Stimulated activated CD8-positive, alpha-beta memory T cell treated with anti-CD3 and anti-CD28 coated beads, Interleukin-7, amount 100 ng/mL, for 24 hours (primary cell): ENCODE data around the gene ZGPAT.
"Not testable (repeated sequence)": the region's sequence is repeated elsewhere in the genome, so short reads cannot be mapped to it uniquely, and the experiment has no call there.

Experiments
- DNase-seq: peaks from one replicate; pipeline ENCODE4 v3.0.0-alpha.2; 2020; ENCODE audit warnings: low read depth

The ZGPAT gene

DNA sequence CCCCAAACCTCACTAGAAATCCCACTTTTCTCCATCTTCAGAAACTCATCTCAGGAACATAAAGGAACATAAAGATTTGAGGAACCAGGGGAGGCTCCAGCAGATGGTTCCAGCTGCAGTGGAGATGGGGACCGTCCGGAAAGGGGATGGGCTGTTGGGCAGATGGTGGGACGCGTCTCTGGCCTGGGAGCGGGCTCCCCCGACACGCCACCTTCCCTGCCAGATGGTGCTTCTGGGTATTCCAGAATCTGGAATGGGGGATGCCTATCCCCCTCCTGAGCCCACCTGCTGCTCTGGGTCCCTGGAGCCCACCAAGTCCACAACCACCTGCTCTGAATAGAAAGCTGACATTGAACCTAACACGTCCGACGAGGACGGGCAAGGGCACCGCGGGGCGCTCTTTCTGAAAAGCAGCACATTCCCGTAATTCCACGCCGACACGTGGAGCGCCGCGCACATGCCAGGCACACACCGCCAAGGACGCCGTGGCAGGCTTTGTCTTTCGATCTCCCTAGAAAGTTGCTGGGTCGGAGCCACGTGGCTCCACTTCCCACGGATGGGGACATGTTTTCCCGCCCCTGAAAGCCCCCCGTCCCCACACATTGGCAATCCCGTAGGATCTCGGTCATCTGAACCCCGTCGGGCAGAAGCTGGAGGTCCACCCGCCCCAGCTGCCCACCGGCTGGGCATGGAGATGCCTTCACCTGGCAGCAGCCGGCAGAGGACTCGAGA is 59.0 kb downstream of the ZGPAT start:
- DNase-seq: no peak

DNA sequence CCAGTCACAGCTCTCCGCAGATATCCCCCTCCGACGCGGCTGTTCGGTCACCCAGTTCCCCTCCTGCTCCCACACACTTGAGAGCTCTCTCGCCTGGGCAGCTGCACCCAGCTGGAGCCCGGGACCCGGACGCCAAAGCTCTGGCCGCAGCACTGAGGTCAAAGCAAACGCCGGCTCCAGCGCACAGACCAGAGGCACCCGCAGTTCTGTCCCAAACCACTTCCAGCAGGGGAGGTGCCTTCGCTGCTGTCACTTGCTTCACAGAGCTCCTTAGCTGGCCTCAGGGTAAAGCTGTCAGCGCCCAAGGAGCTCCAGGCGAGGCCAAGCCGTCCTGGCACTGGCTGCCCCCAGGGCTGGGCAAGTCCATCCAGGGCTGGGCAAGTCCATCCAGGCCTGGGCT is 59.6 kb downstream of the ZGPAT start:
- DNase-seq: no peak

DNA sequence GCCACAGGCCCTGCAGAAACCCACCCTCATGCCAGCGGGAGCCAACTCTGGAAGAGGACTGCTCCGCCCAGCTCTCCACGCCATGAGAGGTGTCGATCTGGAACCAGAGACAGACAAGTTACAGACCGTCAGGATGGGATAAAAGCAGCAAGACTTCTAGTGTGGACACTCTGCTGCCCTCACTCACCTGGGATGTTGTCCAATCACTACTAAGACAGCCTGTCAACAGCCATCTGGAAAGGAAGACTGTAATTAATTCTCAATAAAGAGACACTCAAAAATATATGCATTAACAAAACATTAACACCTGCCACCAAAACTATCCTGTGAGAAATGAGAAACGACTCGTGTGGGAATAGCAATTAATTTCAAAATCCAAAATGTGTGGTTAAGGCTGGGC is 60.0 kb downstream of the ZGPAT start:
- no peak for DNase-seq

DNA sequence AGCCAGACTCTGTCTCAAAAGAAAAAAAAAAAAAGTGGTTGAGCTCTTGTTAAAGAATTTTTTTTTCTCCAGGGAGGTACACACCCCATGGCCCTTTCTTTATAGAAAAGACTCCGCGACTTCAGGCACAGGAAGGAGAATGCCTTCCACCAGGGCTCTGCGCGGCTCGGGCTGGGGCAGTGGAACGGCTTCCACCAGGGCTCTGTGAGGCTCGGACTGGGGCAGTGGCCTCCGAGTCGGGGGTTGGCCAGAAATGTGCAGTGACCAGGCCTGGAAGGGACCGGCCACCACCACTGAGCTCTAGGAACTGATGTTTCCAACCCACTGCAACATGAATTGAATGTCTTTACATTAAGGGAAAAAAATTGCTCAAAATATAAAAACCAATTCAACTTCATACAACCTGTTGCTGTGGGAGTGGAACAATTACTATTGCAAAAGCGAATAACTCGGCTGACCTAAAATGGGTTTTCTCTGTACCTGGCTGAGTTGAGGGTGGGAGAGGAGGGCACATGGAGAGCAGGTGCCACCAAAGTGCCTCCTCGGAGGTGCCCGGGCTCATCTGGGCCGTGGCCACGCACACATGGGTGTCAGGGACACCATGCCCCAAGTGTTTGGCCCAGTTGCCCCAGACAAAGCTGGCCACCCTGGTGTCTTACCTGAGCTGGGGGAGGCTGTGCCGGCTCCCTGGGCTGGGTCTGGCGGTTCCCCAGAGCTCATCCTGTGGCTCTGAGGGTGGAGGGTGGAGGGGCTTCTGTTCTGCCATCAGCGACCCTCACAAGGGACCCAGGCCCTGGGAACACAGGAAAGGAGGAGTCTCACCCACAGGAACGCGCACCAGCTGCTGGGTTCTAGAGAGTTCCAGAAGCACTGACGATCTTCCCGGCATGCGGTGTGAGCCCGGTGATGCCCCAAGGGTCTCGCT is 61.0 kb downstream of the ZGPAT start:
- no peak for DNase-seq

DNA sequence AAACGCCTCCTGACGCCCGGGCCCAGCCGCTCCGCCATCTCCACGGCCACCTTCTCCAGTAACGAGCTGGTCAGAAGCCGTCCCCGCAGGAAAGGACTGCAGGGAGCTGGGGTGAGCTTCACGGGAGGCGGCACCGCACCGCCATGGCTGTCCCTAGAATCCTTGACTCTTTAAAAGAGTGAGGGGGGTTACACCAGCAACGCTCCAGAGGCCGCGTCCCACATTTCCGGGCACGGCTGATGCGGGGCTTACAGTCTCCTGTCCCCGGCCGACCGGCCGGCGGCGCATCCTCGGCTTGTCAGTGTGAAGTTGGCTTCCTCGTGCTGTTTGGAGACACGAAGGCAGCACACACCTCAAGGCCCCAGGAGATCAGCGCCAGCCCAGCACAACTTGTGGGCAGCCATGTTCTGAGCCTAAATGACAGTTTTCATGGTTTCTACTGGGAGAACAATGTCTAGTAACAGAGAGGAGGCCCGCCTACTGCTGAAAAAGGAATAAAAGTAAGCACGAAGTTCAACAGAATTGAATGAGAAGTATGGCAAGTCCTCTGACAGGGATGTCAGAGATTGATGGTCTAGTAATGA is 62.1 kb downstream of the ZGPAT start:
- DNase-seq: no peak

DNA sequence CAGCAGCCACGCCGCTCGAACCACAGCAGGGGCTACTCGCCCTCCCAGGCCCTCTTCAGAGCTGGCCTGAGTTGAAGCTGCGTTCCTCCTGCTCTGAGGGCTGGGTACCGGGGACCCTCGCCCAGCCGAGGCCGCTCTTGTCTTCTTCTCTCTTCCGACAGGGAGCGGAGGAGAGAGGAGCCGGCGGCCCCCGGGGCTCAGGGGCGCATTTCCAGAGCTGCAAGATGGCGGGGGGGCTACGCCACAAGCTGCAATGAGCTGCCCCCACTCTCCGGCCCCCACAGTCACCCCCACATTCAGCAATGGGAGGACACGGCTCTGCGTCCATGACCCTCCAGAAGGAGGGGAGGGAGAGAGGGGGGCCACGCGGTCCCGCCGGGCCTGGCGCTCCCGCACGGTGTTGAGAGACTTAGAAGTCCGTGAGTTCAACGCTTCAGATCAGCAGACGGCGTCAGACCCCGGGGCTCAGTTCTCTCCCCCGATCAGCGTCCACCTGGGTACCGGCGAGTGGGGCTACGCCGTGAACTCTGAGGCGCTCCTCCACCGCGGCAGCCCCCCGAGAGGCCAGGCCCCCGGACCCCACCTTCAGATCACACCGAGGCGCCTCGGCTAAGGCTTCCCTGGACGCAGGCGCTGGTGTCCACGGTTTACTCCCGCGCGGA is 63.3 kb downstream of the ZGPAT start:
- no peak for DNase-seq

DNA sequence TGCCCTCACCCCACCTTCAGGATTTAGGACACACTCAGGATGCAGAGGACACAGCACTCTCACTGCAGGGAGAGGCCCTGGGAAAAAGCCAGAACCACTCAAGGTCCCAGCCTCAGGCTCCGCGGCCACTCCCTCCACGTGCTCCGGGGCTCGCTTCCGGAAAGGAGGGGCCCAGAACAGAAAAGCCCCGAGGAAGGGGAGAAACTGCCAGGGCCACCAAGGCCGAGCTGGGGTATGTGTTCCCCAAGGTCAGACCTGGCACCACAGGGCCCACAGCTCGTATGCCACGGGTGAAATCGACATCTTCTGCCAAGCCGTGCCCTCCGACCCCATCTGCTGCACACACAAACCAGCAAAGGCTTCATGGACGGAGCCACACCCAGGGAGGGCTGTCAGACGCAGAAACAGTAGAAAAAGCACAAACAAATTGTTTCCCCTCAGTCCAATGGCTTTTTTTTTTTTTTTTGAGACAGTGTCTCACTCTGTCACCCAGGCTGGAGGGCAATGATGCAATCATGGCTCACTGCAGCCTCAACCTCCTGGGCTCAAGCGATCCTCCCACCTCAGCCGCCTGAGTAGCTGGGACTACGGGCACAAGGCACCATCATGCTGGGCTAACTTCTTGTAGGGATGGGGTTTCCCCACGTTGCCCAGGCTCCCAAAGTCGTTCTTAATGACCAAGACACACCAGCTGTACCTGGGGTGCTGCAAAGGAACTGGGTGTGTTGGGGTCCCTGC is 65.1 kb downstream of the ZGPAT start:
- DNase-seq: no peak

DNA sequence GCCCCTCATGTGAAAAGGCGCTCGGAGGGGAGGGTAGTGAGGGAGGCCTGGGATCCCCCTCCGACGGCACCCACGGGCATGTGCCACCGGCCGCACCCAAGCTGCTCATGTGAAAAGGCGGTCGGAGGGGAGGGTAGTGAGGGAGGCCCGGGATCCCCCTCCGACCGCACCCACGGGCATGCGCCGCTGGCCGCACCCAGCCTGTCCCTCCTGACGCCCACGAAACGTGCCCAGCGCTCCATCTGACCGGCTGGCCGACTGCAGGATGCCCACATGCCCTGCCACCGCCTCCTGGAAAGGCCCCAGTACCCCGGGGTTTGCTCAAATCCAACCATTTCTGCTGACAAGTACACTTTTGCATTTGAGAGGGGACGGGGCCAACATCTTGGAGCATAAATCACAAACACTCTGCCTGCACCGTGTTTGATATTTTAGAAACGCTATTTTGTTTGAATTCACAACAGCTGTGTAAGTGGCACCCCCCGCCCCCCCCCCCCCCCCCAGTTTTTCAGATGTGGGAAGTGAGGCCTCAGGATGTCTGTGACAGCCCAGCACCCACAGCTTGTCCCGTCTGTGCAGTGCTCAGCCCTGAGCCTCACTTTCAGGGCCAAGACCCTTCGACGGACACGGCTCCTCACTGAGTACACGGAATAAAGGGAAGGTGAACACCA is 65.9 kb downstream of the ZGPAT start:
- no peak for DNase-seq

DNA sequence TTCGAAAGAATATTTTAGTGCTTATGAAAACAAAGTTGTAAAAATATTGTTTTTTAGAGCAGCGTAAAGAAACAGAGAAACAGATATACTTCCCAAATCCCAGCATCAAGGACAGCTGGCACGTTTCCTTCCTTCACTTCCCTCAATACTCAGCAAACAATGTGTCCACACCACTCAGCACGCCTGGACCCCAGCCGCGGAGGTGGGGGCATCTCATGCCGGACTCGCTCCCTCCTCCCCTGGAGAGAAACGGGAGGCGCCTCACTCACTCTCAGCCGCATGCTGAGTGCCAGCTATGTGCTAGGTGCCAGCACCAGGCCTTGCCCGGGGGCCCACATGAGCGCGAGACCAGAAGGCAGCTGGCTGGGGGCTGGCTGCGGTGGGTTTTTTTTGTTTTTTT is 66.5 kb downstream of the ZGPAT start:
- DNase-seq: no peak

DNA sequence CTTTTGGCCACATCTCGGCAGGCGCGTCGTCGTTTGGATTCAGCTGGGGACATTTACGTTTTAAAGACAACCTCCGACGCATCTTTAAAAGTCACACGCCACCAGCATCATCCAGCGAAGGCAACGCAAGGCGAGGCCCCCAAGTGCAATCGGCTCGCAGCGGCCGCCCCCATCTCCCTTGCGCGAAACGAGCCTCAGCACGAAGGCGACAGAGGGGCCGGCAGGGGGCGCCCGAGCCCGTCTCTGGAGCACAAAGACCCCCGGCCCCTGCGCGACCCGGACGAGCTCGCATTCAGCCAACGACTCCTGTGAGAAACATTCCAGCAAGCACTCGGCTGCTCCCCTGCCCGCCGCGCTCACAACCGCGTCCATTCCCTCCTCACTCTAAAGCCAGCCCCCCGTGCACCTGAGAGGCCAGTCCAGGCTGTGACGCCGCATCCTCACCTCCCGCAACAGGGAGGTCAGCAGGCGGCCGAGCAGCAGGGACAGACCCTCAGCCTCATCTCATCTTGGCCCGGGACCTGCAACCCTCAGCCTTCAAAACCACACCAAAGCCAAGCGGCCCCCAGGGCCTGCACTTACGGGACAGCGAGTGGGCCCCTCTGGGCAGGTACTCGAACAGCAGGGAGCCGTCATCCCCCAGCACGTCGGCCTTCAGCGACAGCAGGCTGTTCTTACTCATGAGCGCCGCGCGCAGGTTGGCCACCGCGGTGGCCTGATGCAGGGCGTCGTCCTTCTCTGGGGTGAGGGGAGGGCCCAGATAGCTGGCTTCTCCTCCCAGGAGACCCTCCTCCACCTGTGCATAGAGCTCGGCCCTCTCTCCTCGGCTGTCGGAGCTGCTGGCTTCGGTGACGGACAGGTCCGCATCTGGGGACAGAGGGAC is 67.5 kb downstream of the ZGPAT start:
- DNase-seq: no peak

DNA sequence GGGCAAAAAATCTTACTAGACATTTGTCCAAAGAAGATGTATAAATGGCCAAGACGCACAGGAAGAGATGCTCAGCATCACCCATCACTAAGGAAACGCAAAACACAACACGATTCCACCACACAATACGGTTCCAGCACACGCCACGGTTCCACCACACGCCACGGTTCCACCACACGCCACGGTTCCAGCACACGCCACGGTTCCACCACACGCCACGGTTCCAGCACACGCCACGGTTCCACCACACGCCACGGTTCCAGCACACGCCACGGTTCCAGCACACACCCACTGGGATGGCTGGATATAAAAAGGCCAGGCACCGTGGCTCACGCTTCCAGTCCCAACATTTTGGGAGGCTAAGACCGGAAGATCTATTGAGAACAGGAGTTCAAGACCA is 69.0 kb downstream of the ZGPAT start:
- DNase-seq: not testable (repeated sequence)

DNA sequence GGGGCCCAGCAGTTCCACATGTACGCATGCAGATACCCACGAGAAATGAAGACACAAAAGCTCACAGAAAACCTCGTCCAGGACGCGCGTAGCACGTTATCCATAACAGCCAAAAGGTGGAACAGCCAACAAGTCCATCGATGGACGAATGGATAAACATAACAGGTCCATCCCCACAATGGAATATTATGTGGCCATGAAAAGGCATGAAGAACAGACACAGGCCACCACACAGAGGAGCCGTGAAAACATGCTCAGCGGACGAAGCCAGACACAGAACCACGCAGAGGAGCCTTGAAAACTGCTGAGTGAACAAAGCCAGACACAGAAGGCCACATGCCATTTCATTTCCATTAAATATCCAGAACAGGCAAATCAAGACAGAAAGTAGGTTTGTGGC is 69.8 kb downstream of the ZGPAT start:
- DNase-seq: no peak

DNA sequence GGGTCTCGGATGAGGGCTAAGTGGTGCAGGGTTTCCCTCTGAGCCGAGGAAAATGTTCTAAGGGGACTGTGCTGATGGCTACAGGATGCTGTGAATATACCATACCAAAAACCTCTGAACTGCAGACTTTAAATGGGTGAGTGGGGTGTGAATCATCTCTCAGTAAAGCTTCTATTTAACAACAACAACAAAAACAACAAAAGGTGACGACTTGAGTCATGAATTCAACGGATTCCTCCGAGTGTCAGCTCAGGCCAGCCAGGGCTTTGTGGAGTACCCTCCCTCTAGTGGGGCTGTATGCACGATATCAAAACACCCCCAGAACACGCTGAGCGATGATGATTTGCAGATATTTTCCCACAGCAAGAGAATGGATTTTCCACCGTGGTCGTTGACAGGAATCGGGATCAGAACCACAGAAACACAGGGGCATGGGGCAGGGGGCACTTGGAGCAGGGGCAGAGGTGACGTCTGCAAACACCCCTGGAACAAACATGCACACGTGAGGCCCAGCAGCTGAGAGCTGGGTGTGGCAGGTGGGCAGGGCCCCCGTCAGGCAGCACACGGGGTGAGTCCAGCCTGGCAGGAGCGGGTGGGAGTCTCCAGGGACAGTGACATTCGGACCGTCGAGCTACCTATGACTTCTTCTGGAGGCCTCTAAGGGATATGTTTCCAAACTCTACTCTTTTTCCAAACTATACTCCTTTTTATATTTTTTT is 70.4 kb downstream of the ZGPAT start:
- no peak for DNase-seq

DNA sequence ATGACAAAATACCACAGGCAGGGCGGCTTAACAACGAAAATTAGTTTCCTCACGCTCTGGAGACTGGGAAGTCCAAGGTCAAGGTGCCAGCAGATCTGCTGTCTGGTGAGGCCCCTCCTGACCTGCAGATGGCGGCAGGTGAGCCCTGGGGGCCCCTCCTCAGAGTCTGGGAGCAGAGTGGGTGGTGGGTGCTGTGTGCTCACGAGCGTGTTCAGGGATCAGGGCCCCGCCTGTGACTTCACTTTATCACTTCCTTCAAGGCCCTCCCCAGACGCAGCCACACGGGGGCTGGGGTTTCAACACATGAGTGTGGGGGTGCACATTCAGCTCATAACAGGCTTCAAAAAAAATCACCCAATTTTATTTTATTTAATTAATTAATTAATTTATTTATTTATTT is 71.0 kb downstream of the ZGPAT start:
- no peak for DNase-seq

DNA sequence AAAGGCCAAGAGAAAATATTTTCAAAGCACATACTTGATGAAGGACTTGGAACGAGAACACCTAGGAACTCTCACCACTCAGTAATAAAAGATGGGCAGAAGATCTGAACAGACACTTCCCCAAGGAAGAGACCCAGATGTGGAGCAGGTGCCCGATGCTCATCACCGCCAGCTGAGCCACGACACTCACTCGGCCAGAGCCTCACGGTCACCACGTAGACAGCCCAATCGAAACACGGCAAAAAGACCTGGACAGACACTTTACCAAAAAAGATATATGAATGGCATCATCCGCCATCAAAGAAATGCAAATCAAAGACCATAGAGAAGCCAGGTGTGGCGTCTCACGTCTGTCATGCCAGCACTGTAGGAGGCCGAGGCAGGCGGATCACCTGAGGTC is 73.3 kb downstream of the ZGPAT start:
- DNase-seq: no peak

DNA sequence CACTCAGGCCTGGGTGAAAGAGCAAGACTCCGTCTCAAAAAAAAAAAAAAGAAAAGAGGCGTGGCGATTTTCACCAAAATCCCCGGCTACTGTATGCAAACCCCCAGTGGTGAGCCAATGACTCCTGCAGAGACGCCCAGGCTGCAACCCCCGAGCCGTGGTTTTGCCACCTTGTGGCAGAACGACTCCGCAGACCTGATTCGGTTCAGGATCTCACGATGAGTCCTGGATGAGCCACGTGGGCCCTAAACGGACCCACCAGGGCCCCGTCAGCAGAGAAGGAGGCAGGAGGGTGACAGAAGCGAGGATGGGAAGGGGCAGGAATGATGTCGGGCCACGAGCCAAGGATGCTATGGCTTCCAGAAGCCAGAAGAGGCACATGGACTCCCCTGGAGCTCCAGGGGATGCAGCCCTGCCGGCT is 74.2 kb downstream of the ZGPAT start:
- DNase-seq: no peak

DNA sequence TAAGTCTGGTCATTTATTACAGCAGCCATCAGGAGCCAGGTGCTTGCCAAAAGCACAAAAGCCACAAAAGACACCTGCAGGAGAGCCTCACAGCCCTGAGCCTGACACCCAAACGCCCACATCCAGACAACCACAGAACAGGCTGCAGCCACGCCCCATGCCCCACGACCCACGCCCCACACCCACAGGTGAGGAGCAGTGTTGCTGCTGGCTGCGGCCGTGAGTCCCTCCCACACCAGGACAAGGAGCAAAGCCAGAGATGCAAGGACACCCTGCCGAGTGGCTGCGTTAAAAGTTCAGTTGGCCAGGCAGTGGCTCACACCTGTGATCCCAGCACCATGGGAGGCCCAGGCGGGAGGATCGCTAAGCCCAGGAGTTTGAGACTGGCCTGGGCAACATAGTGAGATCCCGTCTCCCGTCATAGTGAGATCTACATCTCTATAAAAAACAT is 74.7 kb downstream of the ZGPAT start:
- no peak for DNase-seq

DNA sequence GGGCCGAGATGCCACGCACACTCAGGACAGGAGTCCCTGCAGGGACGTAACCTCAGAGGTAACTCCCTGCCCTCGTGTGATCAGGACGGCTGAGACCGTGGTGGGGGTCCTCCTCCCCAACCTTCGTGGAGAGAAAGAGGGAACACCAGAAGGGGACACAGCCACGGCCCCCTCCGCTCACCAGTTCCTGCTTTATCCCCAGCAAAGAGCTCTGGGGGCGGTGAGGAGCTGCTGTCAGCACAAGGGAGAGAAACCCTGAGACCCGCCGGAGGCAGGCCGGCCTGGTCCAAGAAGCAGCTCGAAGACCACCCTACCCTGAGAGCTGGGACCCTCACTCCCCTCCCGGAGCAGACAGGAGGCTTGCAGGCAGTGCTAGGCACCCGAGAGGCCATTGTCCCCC is 76.1 kb downstream of the ZGPAT start:
- no peak for DNase-seq

DNA sequence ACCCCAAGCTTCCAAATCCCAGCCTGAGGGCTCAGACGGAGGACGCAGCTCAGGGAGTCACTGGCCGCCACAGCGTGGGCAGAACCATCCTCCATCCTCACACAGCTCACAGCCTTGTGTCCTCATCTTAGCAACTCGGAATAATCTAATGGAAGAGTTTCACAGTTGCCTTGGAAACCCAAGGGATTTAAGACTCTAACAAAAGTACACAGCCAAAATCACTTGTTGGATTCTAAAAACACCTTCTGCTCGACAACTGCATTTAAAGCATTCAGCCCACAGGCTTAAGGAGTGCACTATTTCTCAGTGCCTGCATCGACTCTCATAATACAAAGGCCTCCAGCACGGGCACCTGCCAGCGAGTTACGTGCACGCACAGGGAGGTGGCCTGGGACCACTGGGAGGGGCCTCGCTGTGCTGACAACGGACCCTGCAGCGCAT is 77.9 kb downstream of the ZGPAT start:
- no peak for DNase-seq
